Transverse colon (tissue), 4 donors: Measurements from ENCODE around the gene TBC1D19.

Experiments
- POLR2AphosphoS5 ChIP-seq, 3 donors: sonication (generic); formaldehyde crosslinking; IDR thresholded peaks; one replicate each; pipeline ENCODE4 v1.6.1; 2016; ENCODE audit warnings: antibody characterized with exemption in 3 of 3
- TF ChIP-seq, protein P1 (sequence below), 5 experiments: fragments of 200-600 bp in 3 of 5; fragments of 450-650 bp in 2 of 5; sonication (generic) in 3 of 5; IDR thresholded peaks; 1 replicate in 2 of 5; 2 replicates in 3 of 5; pipeline ENCODE4 v1.5.1; 2016 to 2017; ENCODE audit warnings: antibody characterized with exemption in 5 of 5, inconsistent platforms in 3 of 5, mild to moderate bottlenecking in 2 of 5, moderate library complexity in 1 of 5

DNA sequence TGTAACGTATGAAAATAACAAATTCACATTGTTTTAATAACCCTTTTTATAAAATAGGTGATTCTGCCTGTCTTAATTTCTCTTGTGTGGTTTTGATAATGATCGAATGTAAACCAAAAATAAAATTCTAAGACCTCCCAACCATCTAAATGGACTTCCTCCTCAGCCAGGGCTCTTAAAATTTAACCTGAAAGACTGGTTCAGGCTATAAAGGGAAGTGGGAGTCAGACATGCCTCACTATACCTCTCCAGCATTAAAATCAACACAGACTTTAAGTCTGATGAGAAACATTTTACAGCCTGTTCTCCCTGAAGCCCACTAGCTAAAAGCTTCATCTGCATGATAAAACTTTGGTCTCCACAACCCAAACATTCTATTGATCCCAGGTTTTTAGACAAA lies 179.2 kb downstream of the TBC1D19 start:
- TF ChIP-seq POLR2AphosphoS5 (IDR thresholded peaks at IDR 0.05) = no peak
- TF ChIP-seq, protein P1, sequence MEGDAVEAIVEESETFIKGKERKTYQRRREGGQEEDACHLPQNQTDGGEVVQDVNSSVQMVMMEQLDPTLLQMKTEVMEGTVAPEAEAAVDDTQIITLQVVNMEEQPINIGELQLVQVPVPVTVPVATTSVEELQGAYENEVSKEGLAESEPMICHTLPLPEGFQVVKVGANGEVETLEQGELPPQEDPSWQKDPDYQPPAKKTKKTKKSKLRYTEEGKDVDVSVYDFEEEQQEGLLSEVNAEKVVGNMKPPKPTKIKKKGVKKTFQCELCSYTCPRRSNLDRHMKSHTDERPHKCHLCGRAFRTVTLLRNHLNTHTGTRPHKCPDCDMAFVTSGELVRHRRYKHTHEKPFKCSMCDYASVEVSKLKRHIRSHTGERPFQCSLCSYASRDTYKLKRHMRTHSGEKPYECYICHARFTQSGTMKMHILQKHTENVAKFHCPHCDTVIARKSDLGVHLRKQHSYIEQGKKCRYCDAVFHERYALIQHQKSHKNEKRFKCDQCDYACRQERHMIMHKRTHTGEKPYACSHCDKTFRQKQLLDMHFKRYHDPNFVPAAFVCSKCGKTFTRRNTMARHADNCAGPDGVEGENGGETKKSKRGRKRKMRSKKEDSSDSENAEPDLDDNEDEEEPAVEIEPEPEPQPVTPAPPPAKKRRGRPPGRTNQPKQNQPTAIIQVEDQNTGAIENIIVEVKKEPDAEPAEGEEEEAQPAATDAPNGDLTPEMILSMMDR (IDR thresholded peaks at IDR 0.05) = no peak
